Measurements from ENCODE around the gene KCNA5.

DNA sequence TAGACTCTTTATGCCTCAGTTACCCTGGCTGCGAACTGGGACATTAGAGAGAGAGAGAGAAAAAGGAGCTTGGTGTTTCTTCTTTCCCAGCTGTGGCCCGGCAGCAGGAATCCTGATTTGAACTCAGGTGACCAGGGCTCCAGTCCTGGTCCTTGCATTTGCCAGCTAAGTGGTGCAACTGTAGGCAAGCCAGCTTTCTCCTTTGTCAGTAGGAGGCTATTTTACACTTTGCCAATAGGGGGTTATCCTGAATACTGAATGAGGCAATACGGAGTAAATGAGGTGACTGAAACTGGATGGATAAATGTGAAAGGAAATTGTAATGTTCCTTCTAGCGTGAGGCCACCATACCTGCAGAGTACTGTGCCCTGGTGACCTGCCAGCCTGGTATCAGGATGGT lies 27.8 kb downstream of the KCNA5 start:
- TF ChIP-seq, protein P1, sequence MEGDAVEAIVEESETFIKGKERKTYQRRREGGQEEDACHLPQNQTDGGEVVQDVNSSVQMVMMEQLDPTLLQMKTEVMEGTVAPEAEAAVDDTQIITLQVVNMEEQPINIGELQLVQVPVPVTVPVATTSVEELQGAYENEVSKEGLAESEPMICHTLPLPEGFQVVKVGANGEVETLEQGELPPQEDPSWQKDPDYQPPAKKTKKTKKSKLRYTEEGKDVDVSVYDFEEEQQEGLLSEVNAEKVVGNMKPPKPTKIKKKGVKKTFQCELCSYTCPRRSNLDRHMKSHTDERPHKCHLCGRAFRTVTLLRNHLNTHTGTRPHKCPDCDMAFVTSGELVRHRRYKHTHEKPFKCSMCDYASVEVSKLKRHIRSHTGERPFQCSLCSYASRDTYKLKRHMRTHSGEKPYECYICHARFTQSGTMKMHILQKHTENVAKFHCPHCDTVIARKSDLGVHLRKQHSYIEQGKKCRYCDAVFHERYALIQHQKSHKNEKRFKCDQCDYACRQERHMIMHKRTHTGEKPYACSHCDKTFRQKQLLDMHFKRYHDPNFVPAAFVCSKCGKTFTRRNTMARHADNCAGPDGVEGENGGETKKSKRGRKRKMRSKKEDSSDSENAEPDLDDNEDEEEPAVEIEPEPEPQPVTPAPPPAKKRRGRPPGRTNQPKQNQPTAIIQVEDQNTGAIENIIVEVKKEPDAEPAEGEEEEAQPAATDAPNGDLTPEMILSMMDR (conservative IDR thresholded peaks at IDR 0.05; ENCODE audit: low read depth, low read length): no peak
- TF ChIP-seq RFX5 (IDR thresholded peaks at IDR 0.05; ENCODE audit: low read depth, low read length) (no peak), MAFK (IDR thresholded peaks at IDR 0.05; ENCODE audit: low read depth, low read length) (no peak), POLR2A (IDR thresholded peaks at IDR 0.05; ENCODE audit: low read depth, low read length) (no peak), CHD1 (IDR thresholded peaks at IDR 0.05; ENCODE audit: low read depth, low read length) (no peak), CEBPB (IDR thresholded peaks at IDR 0.05; ENCODE audit: low read depth, low read length) (no peak), SMC3 (IDR thresholded peaks at IDR 0.05; ENCODE audit: low read depth, low read length) (no peak), USF2 (IDR thresholded peaks at IDR 0.05; ENCODE audit: low read depth, low read length) (no peak), RAD21 (IDR thresholded peaks at IDR 0.05; ENCODE audit: low read length) (no peak)
